GM13977 (cell line): Measurements from ENCODE around the gene KANK4.

ENCODE experiments used
- DNase-seq: peaks from one replicate; pipeline ENCODE4 v3.0.0; 2012; ENCODE audit warnings: low spot score
- in situ Hi-C: fragments of 300-500 bp; cut with MboI; formaldehyde crosslinking; loops from one replicate; pipeline ENCODE4 v1.12.0; 2022; ENCODE audit warnings: low sequenced_read_pairs, low pct_unique_long_range_greater_than_20kb, mixed read lengths, inconsistent platforms; ENCODE audit not compliant: unreplicated experiment
- TF ChIP-seq, protein P1 (sequence below): IDR thresholded peaks from 2 replicates; pipeline ENCODE4 v1.5.1; 2012; ENCODE audit warnings: mild to moderate bottlenecking, control low read depth; ENCODE audit not compliant: insufficient read depth; ENCODE audit errors: extremely low read depth, missing control alignments

KANK4 gene

GRCh38 chr1:62280960-62281465 is 38.2 kb downstream of the KANK4 start:
- DNase-seq: no peak
- in situ Hi-C loops: no loop called here
- TF ChIP-seq, protein P1, sequence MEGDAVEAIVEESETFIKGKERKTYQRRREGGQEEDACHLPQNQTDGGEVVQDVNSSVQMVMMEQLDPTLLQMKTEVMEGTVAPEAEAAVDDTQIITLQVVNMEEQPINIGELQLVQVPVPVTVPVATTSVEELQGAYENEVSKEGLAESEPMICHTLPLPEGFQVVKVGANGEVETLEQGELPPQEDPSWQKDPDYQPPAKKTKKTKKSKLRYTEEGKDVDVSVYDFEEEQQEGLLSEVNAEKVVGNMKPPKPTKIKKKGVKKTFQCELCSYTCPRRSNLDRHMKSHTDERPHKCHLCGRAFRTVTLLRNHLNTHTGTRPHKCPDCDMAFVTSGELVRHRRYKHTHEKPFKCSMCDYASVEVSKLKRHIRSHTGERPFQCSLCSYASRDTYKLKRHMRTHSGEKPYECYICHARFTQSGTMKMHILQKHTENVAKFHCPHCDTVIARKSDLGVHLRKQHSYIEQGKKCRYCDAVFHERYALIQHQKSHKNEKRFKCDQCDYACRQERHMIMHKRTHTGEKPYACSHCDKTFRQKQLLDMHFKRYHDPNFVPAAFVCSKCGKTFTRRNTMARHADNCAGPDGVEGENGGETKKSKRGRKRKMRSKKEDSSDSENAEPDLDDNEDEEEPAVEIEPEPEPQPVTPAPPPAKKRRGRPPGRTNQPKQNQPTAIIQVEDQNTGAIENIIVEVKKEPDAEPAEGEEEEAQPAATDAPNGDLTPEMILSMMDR: no peak

DNA sequence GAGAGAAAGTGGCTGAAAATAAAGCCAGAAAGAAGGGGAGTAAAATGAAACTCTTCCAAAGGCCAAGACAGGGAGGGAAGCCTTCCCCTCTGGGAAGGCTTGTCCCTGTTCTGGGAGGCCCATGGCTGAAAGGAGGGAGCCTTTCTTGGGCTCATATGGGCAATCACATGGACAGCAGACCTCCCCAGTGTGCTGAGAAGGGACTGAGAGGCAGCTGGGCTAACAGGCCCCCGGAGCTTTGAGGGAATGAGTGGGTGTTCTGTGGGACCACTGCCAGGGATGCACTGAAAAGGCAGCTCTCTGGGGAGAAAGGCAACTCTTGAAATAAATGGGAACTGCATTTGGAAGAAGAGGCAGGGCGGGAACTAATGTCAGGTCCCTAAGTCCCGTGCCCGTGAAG is 39.1 kb downstream of the KANK4 start:
- in situ Hi-C loops: no loop called here
- no peak for DNase-seq
- TF ChIP-seq, protein P1: no peak

DNA sequence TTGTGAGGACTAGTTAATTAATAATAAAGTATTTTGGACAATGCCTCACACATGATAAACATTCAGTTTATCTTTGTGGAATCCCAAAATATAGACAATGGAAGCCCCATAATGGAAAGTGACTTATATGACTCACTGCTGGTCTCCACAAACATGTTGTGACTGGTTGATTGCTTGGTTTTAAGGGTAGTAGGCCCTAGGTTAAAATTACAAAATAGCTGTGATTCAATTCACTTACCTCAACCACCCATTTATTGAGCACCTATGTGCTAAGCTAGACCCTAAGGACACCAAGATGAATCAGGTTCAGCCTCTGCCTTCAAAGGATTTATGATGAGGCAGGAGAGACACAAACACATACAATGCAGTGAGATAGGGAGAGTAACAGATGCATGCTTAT is 42.4 kb downstream of the KANK4 start:
- TF ChIP-seq, protein P1: no peak
- in situ Hi-C loops: no loop called here

DNA sequence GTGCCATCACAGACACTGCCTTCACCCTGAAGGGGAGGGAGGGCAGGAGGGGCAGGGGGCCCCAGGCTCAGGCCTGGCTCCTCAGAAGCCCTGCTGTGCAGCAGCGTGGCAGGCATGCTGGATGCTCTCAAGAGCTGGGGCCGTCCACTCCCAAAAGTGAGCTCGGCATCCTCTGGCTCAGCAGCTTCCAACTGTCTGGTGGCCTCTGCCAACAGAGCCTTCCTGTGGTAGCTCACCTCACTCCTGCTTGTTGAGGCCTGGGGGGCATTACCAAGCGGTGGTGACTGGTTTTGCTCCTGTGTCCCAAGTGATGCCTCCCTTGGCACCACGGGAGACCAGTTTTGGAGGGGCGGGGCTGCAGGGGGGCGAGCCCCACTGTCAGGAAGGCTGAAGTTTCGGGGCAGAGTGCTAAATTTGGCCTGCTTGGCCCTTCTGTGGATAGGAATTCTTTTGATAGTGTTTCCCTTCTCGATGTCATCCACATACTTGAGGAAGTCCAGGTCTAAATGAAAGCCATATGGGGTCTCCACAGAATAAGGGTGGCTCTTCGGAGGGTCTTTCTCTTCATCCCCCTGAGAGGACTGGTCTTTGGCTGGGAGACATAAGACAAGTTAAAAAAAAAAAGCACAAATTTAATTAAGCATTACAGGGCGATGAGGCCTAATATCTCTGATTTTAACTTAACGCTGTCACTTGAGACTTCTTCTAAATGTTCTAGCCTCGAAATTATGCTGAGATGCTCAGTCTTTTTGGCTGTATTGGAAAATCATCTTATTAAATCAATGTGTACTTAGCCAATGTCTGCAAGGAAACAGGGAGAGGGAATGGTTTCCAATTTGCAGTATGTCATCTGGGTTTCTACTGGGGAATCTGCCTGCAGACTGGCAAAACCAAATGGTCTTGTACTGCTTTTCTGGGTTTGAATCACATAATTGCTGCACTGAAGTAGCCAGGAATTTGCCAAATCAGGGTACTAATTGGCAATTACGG is 44.4 kb downstream of the KANK4 start:
- no peak for DNase-seq
- TF ChIP-seq, protein P1: no peak
- in situ Hi-C loops: no loop called here

More for the DNA sequence above, 42.4 kb downstream of the KANK4 start:
- no peak for DNase-seq

- TF ChIP-seq, protein P1: no peak
- in situ Hi-C loops: no loop called here
- DNase-seq: no peak
Observed at GRCh38 chr1:62273953-62274352, 45.3 kb downstream of the KANK4 start.

DNA sequence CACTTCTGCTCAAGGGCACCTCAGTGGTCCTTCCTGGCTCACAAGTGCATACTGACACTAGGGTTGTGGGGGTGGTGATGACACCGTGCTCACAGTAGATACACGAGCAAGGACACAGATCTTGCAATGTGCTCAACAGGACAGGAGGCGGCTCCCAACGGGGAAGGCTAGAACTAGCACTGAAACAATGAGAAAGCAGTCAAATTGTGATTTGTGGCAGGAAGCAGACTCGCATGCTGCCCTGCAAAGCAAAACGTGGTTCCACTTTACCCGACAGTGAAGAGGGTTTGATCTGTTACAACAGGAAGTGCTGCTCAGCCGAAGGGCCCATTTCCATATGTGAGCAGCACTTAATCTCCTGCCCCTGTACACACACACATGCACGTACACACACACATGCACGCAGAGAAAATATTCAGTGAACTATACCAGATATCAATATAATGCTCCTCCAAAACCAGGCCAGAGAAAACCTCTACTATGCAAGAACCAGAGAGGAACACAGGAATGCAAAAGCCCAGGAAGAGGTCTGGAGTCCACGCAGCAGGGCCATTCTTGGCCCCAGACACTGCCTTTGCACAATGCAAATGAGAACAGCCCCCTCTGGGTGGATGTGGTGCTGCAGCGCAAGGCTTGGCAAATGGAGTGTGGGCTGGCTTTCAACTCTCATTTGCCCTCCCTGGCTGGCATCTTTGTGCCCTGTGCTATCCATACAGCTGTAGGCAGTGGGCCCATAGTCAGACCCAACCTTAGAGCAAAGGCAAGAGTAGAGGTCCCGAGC is 47.1 kb downstream of the KANK4 start:
- TF ChIP-seq, protein P1: no peak
- DNase-seq: peak; percentile 47
- in situ Hi-C loops: no loop called here
